Measurements from ENCODE around the gene NECTIN3.

NECTIN3 gene

GRCh38 chr3:111210866-111211564, 139.4 kb downstream of the NECTIN3 start:
- no peak for DNase-seq

DNA sequence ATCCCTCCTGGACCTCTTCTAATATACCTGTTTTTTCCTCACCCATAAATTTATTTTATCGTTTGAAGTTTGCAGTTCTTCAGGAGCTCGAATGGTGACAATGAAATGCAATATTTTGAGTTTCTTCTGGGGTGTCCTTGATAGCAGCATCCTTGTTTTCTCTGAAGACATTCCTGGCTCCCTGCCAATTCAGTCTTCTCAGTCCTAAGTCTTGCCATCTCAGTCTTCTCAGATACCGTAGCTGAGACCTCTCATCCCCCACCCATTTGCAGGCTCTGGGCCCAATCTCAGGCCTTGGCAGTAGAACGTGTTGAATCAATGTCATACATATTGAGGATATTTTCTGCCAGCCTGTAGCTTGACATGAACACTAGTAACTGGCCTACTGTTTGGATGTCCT, 140.9 kb downstream of the NECTIN3 start:
- DNase-seq = no peak

GRCh38 chr3:111215481-111215880, 143.9 kb downstream of the NECTIN3 start:
- DNase-seq = no peak

- DNase-seq = no peak
Observed at GRCh38 chr3:111218615-111219014, 147.0 kb downstream of the NECTIN3 start.

GRCh38 chr3:111227216-111227615, 155.6 kb downstream of the NECTIN3 start:
- DNase-seq = no peak

DNA sequence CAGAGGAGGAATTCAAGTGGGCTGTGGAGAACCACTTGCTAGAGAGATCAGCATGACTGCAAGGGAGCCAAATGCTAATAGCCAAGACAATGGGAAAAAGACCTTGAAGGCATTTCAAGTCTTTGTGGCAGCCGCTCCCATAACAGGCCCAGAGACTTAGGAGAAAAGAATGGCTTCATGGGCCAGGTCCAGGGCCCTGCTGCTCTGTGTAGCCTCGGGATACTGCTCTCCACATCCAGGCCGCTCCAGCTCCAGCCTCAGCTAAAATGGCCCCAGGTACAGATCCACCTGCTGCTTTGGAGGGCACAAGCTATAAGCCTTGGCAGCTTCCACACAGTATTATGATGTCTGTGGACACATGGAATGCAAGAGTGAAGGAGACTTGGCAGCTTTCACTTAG, 157.7 kb downstream of the NECTIN3 start:
- DNase-seq = no peak

DNA sequence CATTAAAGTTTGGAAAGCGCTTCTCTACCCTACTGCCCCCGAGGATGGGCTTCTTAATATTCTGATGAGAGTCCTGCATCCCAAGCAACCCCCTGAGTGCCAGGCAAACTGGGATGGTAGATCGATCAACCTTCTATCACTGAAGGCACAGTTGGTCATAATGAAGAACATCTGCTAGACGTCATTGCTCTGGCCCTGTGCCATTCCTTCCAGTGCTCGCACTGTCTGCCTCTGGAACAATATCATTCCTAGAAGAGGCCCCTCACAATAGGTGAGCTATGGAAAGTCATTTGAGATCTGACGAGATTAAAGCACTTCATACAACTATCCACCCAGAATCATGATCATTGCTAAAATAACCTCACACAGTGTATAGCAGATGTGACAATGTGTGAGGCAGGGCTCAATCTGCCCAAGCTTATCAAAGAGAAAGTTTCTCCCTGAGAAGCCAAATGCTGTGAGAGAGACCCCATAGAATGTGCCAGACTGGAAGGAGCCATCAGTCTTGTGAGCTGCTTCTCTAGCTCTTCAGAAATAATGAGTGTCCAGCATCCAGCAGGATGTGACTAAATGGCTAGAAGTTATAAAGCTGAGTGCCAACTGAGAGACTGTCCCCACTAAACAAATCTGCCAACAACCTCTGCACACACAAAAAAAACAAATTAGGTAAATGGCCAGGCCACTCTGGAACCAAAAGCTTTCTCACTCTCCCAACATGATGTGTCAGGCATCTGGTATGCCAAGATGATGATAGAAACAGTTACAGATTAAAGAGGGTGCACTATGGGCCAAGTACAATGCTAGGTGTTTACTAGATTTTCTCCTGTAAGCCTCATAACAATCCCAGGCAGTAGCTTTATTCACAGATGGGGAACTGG, 165.5 kb downstream of the NECTIN3 start:
- DNase-seq = no peak

- no peak for DNase-seq
Observed at GRCh38 chr3:111237946-111238345, 166.3 kb downstream of the NECTIN3 start.

DNA sequence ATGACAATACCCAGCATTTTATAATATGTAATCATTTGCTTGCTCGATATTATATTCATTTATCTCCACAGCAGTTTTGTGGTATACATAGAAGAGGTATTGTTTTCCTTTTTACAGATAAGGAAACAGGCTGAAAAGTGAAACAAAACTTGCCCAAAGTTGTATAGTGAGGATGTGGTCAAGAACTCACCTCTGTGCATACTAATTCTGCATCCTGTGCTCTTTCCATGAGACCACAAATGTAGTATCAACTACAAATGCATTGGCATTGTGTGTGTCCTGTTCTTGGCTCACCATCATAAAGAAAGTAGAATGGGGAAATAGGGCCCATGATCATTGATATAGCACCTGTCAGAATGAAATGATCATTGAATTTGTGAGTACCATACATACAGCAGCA, 167.3 kb downstream of the NECTIN3 start:
- no peak for DNase-seq

GRCh38 chr3:111241960-111242359, 170.3 kb downstream of the NECTIN3 start:
- no peak for DNase-seq

All from NK-92 treated with Interleukin-12 subunit alpha and Interleukin-12 subunit beta, amount 100 ng/mL, for 24 hours (cell line).